Calu3 (cell line): ENCODE results near the gene CAPZA2. TPM values are rescaled to one million over a fixed set of nuclear protein-coding genes. Genes with fewer than 3 reads are reported as not detected.

Source experiments
- BruUV-seq: library from RNA; stranded (reverse); fragments of 400-500 nt; replicated peaks from 2 replicates; lab custom pipeline; 2021; lab: Mats Ljungman, UMichigan
- CTCF ChIA-PET: fragments of 300-600 bp; sonication (Branson Sonifier 250); formaldehyde crosslinking; loops from one replicate; lab custom pipeline; 2022; ENCODE audit warnings: antibody characterized with exemption; lab: Charles Lee
- DNase-seq: peaks from one replicate; pipeline ENCODE4 v3.0.0; 2022
- H3K27ac Mint-ChIP-seq: one replicate; pipeline ENCODE4 v1.8.0; 2022; ENCODE audit warnings: mixed read lengths; ENCODE audit not compliant: unreplicated experiment
- H3K27me3 Mint-ChIP-seq: one replicate; pipeline ENCODE4 v1.8.0; 2022; ENCODE audit warnings: mixed read lengths; ENCODE audit not compliant: unreplicated experiment
- H3K36me3 Mint-ChIP-seq: one replicate; pipeline ENCODE4 v1.8.0; 2022; ENCODE audit warnings: mild to moderate bottlenecking, moderate library complexity, mixed read lengths; ENCODE audit not compliant: insufficient read depth, unreplicated experiment
- H3K4me1 Mint-ChIP-seq: one replicate; pipeline ENCODE4 v1.8.0; 2022; ENCODE audit warnings: mild to moderate bottlenecking, low read depth, mixed read lengths; ENCODE audit not compliant: unreplicated experiment
- H3K4me3 Mint-ChIP-seq: one replicate; pipeline ENCODE4 v1.8.0; 2022; ENCODE audit warnings: mild to moderate bottlenecking, low read depth, moderate library complexity, mixed read lengths; ENCODE audit not compliant: unreplicated experiment
- H3K9me3 Mint-ChIP-seq: one replicate; pipeline ENCODE4 v1.8.0; 2022; ENCODE audit warnings: low read depth, mixed read lengths; ENCODE audit not compliant: unreplicated experiment
- CTCF ChIP-seq: fragments of 200-600 bp; IDR thresholded peaks from one replicate; pipeline ENCODE4 v1.8.0; 2022; ENCODE audit warnings: antibody characterized with exemption; ENCODE audit not compliant: unreplicated experiment
- intact Hi-C: fragments of 100-400 bp; cut with micrococcal nuclease; formaldehyde crosslinking; loops from one replicate; pipeline ENCODE4 v1.10.0; 2022; ENCODE audit not compliant: unreplicated experiment
- total RNA-seq: library from RNA; stranded (reverse); gene quantifications from 2 replicates; pipeline ENCODE4 v1.2.3, GENCODE V29; 2022

CAPZA2 gene
- total RNA-seq, 1 experiment from 2014 or later, result 209 TPM

GRCh38 chr7:116953906-116954838 lies 91.8 kb downstream of the CAPZA2 start:
- no TSS peak for BruUV-seq
- H3K27ac Mint-ChIP-seq, result peak overlapping the region; percentile 73

GRCh38 chr7:116955340-116955739 lies 93.0 kb downstream of the CAPZA2 start:
- CTCF ChIA-PET, result no interaction called here
- Mint-ChIP-seq H3K9me3 (no peaks in the 10 kb centered on the region), H3K4me1 (peaks cover 10% of the 10 kb centered on the region), H3K36me3 (peaks cover 17% of the 10 kb centered on the region), H3K27ac (peak overlapping the region; percentile 73), H3K27me3 (no peaks in the 10 kb centered on the region), H3K4me3 (peak overlapping the region; percentile 75)
- DNase-seq, result no peak
- intact Hi-C loops, result no loop called here
- TF ChIP-seq CTCF, result no peak
- BruUV-seq, result no TSS peak

More at GRCh38 chr7:116953906-116954838, 91.8 kb downstream of the CAPZA2 start:
- intact Hi-C loops, result no loop called here
- peaks cover 17% of the 10 kb centered on the region for H3K36me3 Mint-ChIP-seq
- H3K27me3 Mint-ChIP-seq, result no peaks in the 10 kb centered on the region
- H3K4me1 Mint-ChIP-seq, result peaks cover 10% of the 10 kb centered on the region
- no peaks in the 10 kb centered on the region for H3K9me3 Mint-ChIP-seq
- TF ChIP-seq CTCF, result no peak
- H3K4me3 Mint-ChIP-seq, result peak overlapping the region; percentile 75
- DNase-seq, result peak; percentile 49
- CTCF ChIA-PET, result interaction anchor here (1.0 to 1.2 kb wide), 3 partner anchors 30 to 173 kb away, joined by 3 to 4 read pairs (median 4); no protein-coding TSS in a partner anchor

GRCh38 chr7:116955801-116956476 lies 93.6 kb downstream of the CAPZA2 start:
- DNase-seq, result no peak
- Mint-ChIP-seq H3K27me3 (no peaks in the 10 kb centered on the region), H3K4me3 (no peak overlapping the region), H3K4me1 (peaks cover 10% of the 10 kb centered on the region), H3K27ac (no peak overlapping the region), H3K9me3 (no peaks in the 10 kb centered on the region), H3K36me3 (peaks cover 17% of the 10 kb centered on the region)
- no peak for TF ChIP-seq CTCF
- CTCF ChIA-PET, result no interaction called here
- intact Hi-C loops, result no loop called here
- BruUV-seq, result no TSS peak

GRCh38 chr7:116956477-116956804 lies 94.1 kb downstream of the CAPZA2 start:
- H3K27me3 Mint-ChIP-seq, result no peaks in the 10 kb centered on the region

More at GRCh38 chr7:116956477-116956804, 94.1 kb downstream of the CAPZA2 start:
- H3K36me3 Mint-ChIP-seq, result peaks cover 17% of the 10 kb centered on the region
- peaks cover 10% of the 10 kb centered on the region for H3K4me1 Mint-ChIP-seq
- intact Hi-C loops, result no loop called here
- no TSS peak for BruUV-seq
- no peaks in the 10 kb centered on the region for H3K9me3 Mint-ChIP-seq
- no peak for TF ChIP-seq CTCF
- DNase-seq, result no peak
- H3K4me3 Mint-ChIP-seq, result no peak overlapping the region
- H3K27ac Mint-ChIP-seq, result no peak overlapping the region
- CTCF ChIA-PET, result interaction anchor here (0.7 kb wide), 1 partner anchor 60 kb away, joined by 3 read pairs; no protein-coding TSS in a partner anchor
